ENCODE measurements around the gene GTF3C4. TPM values are rescaled to one million over a fixed set of nuclear protein-coding genes. Genes with fewer than 3 reads are reported as not detected.
A peak's percentile ranks its signal among the peaks of the same experiment; 100 is the strongest.

GTF3C4 gene
- total and polyA plus RNA-seq, 2 of the 8 experiments (the other 6 are each of a cell fraction or from before 2014, with no cell fraction given): 6.8 to 39.2 TPM

- H3K79me2 ChIP-seq (ENCODE audit: control insufficient read depth in 1 of 2, insufficient read depth in 2 of 2, low read length in 2 of 2): no peaks in the 10 kb centered on the region
- no peak overlapping the region for H2BK12ac ChIP-seq (ENCODE audit: low read depth, low read length)
- no peak overlapping the region for H3K4me3 ChIP-seq (ENCODE audit: extremely low read depth in 1 of 4, insufficient read depth in 2 of 4, low read depth in 3 of 4, low read length in 4 of 4)
- 87% methylated on average over 4 of the region's 4 CpGs; no CpG with 5 or more reads in 1 of the 2 experiments for WGBS, 2 experiments (ENCODE audit: extremely low coverage in 1 of 2, insufficient coverage in 1 of 2, insufficient read length in 1 of 2, insufficient replicate concordance in 2 of 2, low coverage in 1 of 2, low lambda C conversion rate in 2 of 2, missing lambda C conversion rate in 1 of 2)
- H4K8ac ChIP-seq (ENCODE audit: extremely low read depth, insufficient read depth, low read length): no peak overlapping the region
- H3K9me3 ChIP-seq (ENCODE audit: insufficient read depth in 2 of 2, low read depth in 1 of 2, low read length in 1 of 2): no peaks in the 10 kb centered on the region
- no peak overlapping the region for H2AFZ ChIP-seq (ENCODE audit: low read length)
- no peak overlapping the region for H3K4me2 ChIP-seq (ENCODE audit: insufficient read depth in 1 of 2, low read depth in 2 of 2, low read length in 2 of 2)
- no peak overlapping the region for H3K18ac ChIP-seq (ENCODE audit: extremely low read depth, low read length)
- H3K4me1 ChIP-seq (replicated peaks in 1 of 4; ENCODE audit: control insufficient read depth in 3 of 4, insufficient read depth in 4 of 4, low read length in 3 of 4): no peaks in the 10 kb centered on the region
- no peak overlapping the region for H2BK5ac ChIP-seq (ENCODE audit: low read depth, low read length)
- TF ChIP-seq EP300 (IDR thresholded peaks at IDR 0.05; ENCODE audit: borderline replicate concordance in 1 of 2, low read depth in 2 of 2, low read length in 2 of 2) (no peak), SIRT6 (IDR thresholded peaks at IDR 0.05; ENCODE audit: low read length) (no peak), KDM1A (IDR thresholded peaks at IDR 0.05; ENCODE audit: borderline replicate concordance, low read length) (peak; percentile 32; the same call in 1 of the 2 replicates)
- H3K14ac ChIP-seq (ENCODE audit: insufficient read length): no peak overlapping the region
- no peaks in the 10 kb centered on the region for H4K20me1 ChIP-seq (replicated peaks in 1 of 2; ENCODE audit: control insufficient read depth in 1 of 2, insufficient read depth in 2 of 2, low read length in 2 of 2)
- no peak overlapping the region for H4K5ac ChIP-seq (ENCODE audit: insufficient read length, low read depth, low read length)
- ChIA-PET CTCF (ENCODE audit: partially characterized antibody) (interaction anchor here (0.9 kb wide), 1 partner anchor 22 kb away, joined by 5 read pairs; no protein-coding TSS in a partner anchor), POLR2A (ENCODE audit: partially characterized antibody) (interaction anchor here (1.5 kb wide), 1 partner anchor 36 kb away, joined by 3 read pairs; no protein-coding TSS in a partner anchor)
- DNase-seq (ENCODE audit: low read depth in 1 of 2, low spot score in 2 of 2) (no peak), FAIRE-seq (no peak)
- H3K23me2 ChIP-seq (ENCODE audit: low read depth, low read length): no peaks in the 10 kb centered on the region
- H3K23ac ChIP-seq (ENCODE audit: insufficient read length): no peak overlapping the region
- H3K4ac ChIP-seq (replicated peaks; ENCODE audit: insufficient read length, low read depth, low read length): no peak overlapping the region
- H3K56ac ChIP-seq (replicated peaks; ENCODE audit: insufficient read length, low read depth, low read length): no peak overlapping the region
- no peaks in the 10 kb centered on the region for H3K27me3 ChIP-seq (replicated peaks in 1 of 4; ENCODE audit: control insufficient read depth in 3 of 4, extremely low read depth in 1 of 4, insufficient read depth in 3 of 4, low read length in 3 of 4)
- no peak overlapping the region for H2BK20ac ChIP-seq (ENCODE audit: low read length)
- H3K36me3 ChIP-seq (ENCODE audit: control insufficient read depth in 2 of 4, insufficient read depth in 4 of 4, low read length in 3 of 4): no peaks in the 10 kb centered on the region
- H3K79me1 ChIP-seq (ENCODE audit: low read depth, low read length): no peaks in the 10 kb centered on the region
- no peak overlapping the region for H3K27ac ChIP-seq (ENCODE audit: low read depth, low read length)
- no peak overlapping the region for H3K9ac ChIP-seq (replicated peaks in 1 of 4; ENCODE audit: extremely low read depth in 1 of 4, low read depth in 3 of 4, low read length in 3 of 4)
- H2BK120ac ChIP-seq (replicated peaks; ENCODE audit: low read depth, low read length): no peak overlapping the region
- H2AK5ac ChIP-seq (ENCODE audit: low read depth, low read length): no peak overlapping the region
- no peak overlapping the region for H4K91ac ChIP-seq (replicated peaks; ENCODE audit: insufficient read length, low read length)
- no peak overlapping the region for H2BK15ac ChIP-seq (ENCODE audit: low read length)
Measured at GRCh38 chr9:132716007-132716406, 45.7 kb downstream of the GTF3C4 start.

Measured in H1 (cell line).